Liver (tissue), 9 donors: ENCODE results near the gene WSCD1. TPM values are rescaled to one million over a fixed set of nuclear protein-coding genes. Genes with fewer than 3 reads are reported as not detected.

ENCODE experiments used
- DNase-seq: peaks from one replicate; pipeline ENCODE4 v3.0.0-alpha.2; 2017; ENCODE audit warnings: low spot score
- H3K27ac ChIP-seq, 2 donors: one replicate each; pipeline ENCODE4 v1.7.0; 2013; ENCODE audit warnings: inconsistent platforms in 2 of 2, low read length in 2 of 2, control low read depth in 1 of 2, low read depth in 1 of 2, mild to moderate bottlenecking in 1 of 2
- H3K27me3 ChIP-seq, 4 donors: one replicate each; pipeline versions ENCODE4 v1.6.1 to v1.7.0; 2013; ENCODE audit warnings: low read length in 3 of 4, inconsistent platforms in 1 of 4, mild to moderate bottlenecking in 1 of 4, moderate library complexity in 1 of 4; ENCODE audit not compliant: control insufficient read depth in 4 of 4, insufficient read depth in 4 of 4
- H3K36me3 ChIP-seq, 4 donors: one replicate each; pipeline versions ENCODE4 v1.6.1 to v1.7.0; 2013; ENCODE audit warnings: low read length in 3 of 4, mild to moderate bottlenecking in 3 of 4, low read depth in 1 of 4, moderate library complexity in 1 of 4; ENCODE audit not compliant: control insufficient read depth in 4 of 4, insufficient read depth in 3 of 4
- H3K4me1 ChIP-seq, 4 donors: one replicate each; pipeline versions ENCODE4 v1.6.1 to v1.7.0; 2013; ENCODE audit warnings: low read length in 3 of 4, mild to moderate bottlenecking in 3 of 4, moderate library complexity in 1 of 4; ENCODE audit not compliant: control insufficient read depth in 4 of 4, insufficient read depth in 4 of 4
- H3K4me3 ChIP-seq, 3 donors: one replicate each; pipeline versions ENCODE4 v1.6.1 to v1.7.0; 2013; ENCODE audit warnings: low read length in 3 of 3, control low read depth in 1 of 3, low read depth in 1 of 3, mild to moderate bottlenecking in 1 of 3
- H3K9ac ChIP-seq, 2 donors: one replicate each; pipeline ENCODE4 v1.7.0; 2013; ENCODE audit warnings: low read length in 2 of 2, mild to moderate bottlenecking in 2 of 2, moderate library complexity in 2 of 2, control low read depth in 1 of 2, low read depth in 1 of 2
- H3K9me3 ChIP-seq, 4 donors: one replicate each; pipeline versions ENCODE4 v1.6.1 to v1.7.0; 2013; ENCODE audit warnings: low read length in 3 of 4; ENCODE audit not compliant: control insufficient read depth in 4 of 4
- EGR1 ChIP-seq, 2 donors: IDR thresholded peaks; 2 replicates each; pipeline ENCODE4 v1.6.1; 2016 to 2018; ENCODE audit warnings: antibody characterized with exemption in 2 of 2, low read depth in 2 of 2
- FOXA1 ChIP-seq: IDR thresholded peaks from 2 replicates; pipeline ENCODE4 v1.6.1; 2016; ENCODE audit warnings: antibody characterized with exemption
- FOXA2 ChIP-seq: IDR thresholded peaks from 2 replicates; pipeline ENCODE4 v1.6.1; 2016; ENCODE audit warnings: antibody characterized with exemption
- GABPA ChIP-seq, 2 donors: IDR thresholded peaks in 1 of 2; conservative IDR thresholded peaks in 1 of 2; 2 replicates each; pipeline ENCODE4 v1.6.1; 2016; ENCODE audit warnings: antibody characterized with exemption in 2 of 2, mild to moderate bottlenecking in 1 of 2, moderate library complexity in 1 of 2
- HNF4A ChIP-seq, 2 donors: conservative IDR thresholded peaks; 2 replicates each; pipeline ENCODE4 v1.6.1; 2016; ENCODE audit warnings: antibody characterized with exemption in 2 of 2, mild to moderate bottlenecking in 2 of 2
- HNF4G ChIP-seq: IDR thresholded peaks from 2 replicates; pipeline ENCODE4 v1.6.1; 2016; ENCODE audit warnings: antibody characterized with exemption
- JUND ChIP-seq, 2 donors: IDR thresholded peaks; 2 replicates each; pipeline ENCODE4 v1.6.1; 2016; ENCODE audit warnings: antibody characterized with exemption in 2 of 2
- NR2F2 ChIP-seq: IDR thresholded peaks from 2 replicates; pipeline ENCODE4 v1.6.1; 2016; ENCODE audit warnings: antibody characterized with exemption
- RAD21 ChIP-seq, 2 donors: IDR thresholded peaks; 2 replicates each; pipeline ENCODE4 v1.6.1; 2016; ENCODE audit warnings: antibody characterized with exemption in 2 of 2, mild to moderate bottlenecking in 2 of 2
- RXRA ChIP-seq, 2 donors: IDR thresholded peaks; 2 replicates each; pipeline ENCODE4 v1.6.1; 2017 to 2018; ENCODE audit warnings: antibody characterized with exemption in 2 of 2, mild to moderate bottlenecking in 1 of 2
- SP1 ChIP-seq: IDR thresholded peaks from 2 replicates; pipeline ENCODE4 v1.6.1; 2018; ENCODE audit warnings: antibody characterized with exemption, mild to moderate bottlenecking
- TAF1 ChIP-seq: conservative IDR thresholded peaks from 2 replicates; pipeline ENCODE4 v1.6.1; 2016; ENCODE audit warnings: antibody characterized with exemption, mild to moderate bottlenecking
- YY1 ChIP-seq: IDR thresholded peaks from 2 replicates; pipeline ENCODE4 v1.6.1; 2016; ENCODE audit warnings: antibody characterized with exemption, mild to moderate bottlenecking
- ZBTB33 ChIP-seq: IDR thresholded peaks from 2 replicates; pipeline ENCODE4 v1.6.1; 2016; ENCODE audit warnings: antibody characterized with exemption
- WGBS: extraction: QIAGEN DNeasy Blood & Tissue Kit; methylation state at CpG from one replicate; pipeline ENCODE4 v1.1.7; 2013; 5-methylcytosine and 5-hydroxymethylcytosine counted together
- polyA plus RNA-seq, 2 donors: library from polyadenylated mRNA; stranded (reverse) in 1 of 2; unstranded in 1 of 2; fragments of 200-250 nt in 1 of 2; fragments of >200 nt in 1 of 2; fragmentation: Nextera tagmentation in 1 of 2; extraction: Ambion mirVana in 1 of 2; gene quantifications; one replicate each; pipeline versions ENCODE4 v1.2.1 to v1.2.3, GENCODE V29; 2013 to 2015
- total RNA-seq, 2 donors: library from RNA; depleted of rRNA; stranded (reverse); fragments of >200 nt; gene quantifications; one replicate each; pipeline ENCODE4 v1.2.3, GENCODE V29; 2014
- TF ChIP-seq, protein P1 (sequence below): IDR thresholded peaks from 2 replicates; pipeline ENCODE4 v1.6.1; 2016; ENCODE audit warnings: antibody characterized with exemption, mild to moderate bottlenecking
- TF ChIP-seq, protein P2 (sequence below): fragments of 150-350 bp; IDR thresholded peaks from 2 replicates; pipeline ENCODE4 v1.5.1; 2017; ENCODE audit warnings: improper control_type of control experiment, low read depth, low read length; ENCODE audit not compliant: missing input control
- TF ChIP-seq, protein P3 (sequence below): IDR thresholded peaks from 2 replicates; pipeline ENCODE4 v1.6.1; 2016; ENCODE audit warnings: antibody characterized with exemption
- TF ChIP-seq, protein P4 (sequence below): IDR thresholded peaks from 2 replicates; pipeline ENCODE4 v1.6.1; 2016; ENCODE audit warnings: antibody characterized with exemption
- donor health status: healthy.
- donor health status: healthy.
- donor health status: healthy.
- donor health status: healthy.
- donor health status: healthy.

The WSCD1 gene
- total and polyA plus RNA-seq, 4 donors = 0.10 to 3.8 (median 1.3) TPM

GRCh38 chr17:6124856-6125255, 54.7 kb downstream of the WSCD1 start:
- no peak overlapping the region for H3K27ac ChIP-seq
- H3K27me3 ChIP-seq = no peaks in the 10 kb centered on the region
- no peak overlapping the region for H3K9ac ChIP-seq
- H3K4me1 ChIP-seq = no peaks in the 10 kb centered on the region
- TF ChIP-seq FOXA2 (no peak), EGR1 (IDR thresholded peaks at IDR 0.05; ENCODE audit: low read depth in 2 of 2) (no peak)
- TF ChIP-seq, protein P1, sequence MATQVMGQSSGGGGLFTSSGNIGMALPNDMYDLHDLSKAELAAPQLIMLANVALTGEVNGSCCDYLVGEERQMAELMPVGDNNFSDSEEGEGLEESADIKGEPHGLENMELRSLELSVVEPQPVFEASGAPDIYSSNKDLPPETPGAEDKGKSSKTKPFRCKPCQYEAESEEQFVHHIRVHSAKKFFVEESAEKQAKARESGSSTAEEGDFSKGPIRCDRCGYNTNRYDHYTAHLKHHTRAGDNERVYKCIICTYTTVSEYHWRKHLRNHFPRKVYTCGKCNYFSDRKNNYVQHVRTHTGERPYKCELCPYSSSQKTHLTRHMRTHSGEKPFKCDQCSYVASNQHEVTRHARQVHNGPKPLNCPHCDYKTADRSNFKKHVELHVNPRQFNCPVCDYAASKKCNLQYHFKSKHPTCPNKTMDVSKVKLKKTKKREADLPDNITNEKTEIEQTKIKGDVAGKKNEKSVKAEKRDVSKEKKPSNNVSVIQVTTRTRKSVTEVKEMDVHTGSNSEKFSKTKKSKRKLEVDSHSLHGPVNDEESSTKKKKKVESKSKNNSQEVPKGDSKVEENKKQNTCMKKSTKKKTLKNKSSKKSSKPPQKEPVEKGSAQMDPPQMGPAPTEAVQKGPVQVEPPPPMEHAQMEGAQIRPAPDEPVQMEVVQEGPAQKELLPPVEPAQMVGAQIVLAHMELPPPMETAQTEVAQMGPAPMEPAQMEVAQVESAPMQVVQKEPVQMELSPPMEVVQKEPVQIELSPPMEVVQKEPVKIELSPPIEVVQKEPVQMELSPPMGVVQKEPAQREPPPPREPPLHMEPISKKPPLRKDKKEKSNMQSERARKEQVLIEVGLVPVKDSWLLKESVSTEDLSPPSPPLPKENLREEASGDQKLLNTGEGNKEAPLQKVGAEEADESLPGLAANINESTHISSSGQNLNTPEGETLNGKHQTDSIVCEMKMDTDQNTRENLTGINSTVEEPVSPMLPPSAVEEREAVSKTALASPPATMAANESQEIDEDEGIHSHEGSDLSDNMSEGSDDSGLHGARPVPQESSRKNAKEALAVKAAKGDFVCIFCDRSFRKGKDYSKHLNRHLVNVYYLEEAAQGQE = no peak
- peaks cover 0 to 14% (median 8%) of the 10 kb centered on the region in 4 donors for H3K9me3 ChIP-seq
- DNase-seq = no peak
- H3K4me3 ChIP-seq = no peak overlapping the region
- H3K36me3 ChIP-seq = no peaks in the 10 kb centered on the region

GRCh38 chr17:6126768-6127167, 56.6 kb downstream of the WSCD1 start:
- TF ChIP-seq EGR1 (IDR thresholded peaks at IDR 0.05; ENCODE audit: low read depth in 2 of 2) (no peak), YY1 (no peak), HNF4G (no peak), HNF4A (conservative IDR thresholded peaks at IDR 0.05) (no peak), RXRA (IDR thresholded peaks at IDR 0.05) (no peak), GABPA (IDR thresholded peaks at IDR 0.05 in 1 of 2, conservative IDR thresholded peaks at IDR 0.05 in 1 of 2) (no peak), NR2F2 (no peak), FOXA2 (no peak), RAD21 (IDR thresholded peaks at IDR 0.05) (no peak), ZBTB33 (no peak), SP1 (no peak), TAF1 (no peak), JUND (IDR thresholded peaks at IDR 0.05) (no peak), FOXA1 (no peak)
- TF ChIP-seq, protein P1 = no peak
- TF ChIP-seq, protein P2, sequence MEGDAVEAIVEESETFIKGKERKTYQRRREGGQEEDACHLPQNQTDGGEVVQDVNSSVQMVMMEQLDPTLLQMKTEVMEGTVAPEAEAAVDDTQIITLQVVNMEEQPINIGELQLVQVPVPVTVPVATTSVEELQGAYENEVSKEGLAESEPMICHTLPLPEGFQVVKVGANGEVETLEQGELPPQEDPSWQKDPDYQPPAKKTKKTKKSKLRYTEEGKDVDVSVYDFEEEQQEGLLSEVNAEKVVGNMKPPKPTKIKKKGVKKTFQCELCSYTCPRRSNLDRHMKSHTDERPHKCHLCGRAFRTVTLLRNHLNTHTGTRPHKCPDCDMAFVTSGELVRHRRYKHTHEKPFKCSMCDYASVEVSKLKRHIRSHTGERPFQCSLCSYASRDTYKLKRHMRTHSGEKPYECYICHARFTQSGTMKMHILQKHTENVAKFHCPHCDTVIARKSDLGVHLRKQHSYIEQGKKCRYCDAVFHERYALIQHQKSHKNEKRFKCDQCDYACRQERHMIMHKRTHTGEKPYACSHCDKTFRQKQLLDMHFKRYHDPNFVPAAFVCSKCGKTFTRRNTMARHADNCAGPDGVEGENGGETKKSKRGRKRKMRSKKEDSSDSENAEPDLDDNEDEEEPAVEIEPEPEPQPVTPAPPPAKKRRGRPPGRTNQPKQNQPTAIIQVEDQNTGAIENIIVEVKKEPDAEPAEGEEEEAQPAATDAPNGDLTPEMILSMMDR = no peak
- TF ChIP-seq, protein P3, sequence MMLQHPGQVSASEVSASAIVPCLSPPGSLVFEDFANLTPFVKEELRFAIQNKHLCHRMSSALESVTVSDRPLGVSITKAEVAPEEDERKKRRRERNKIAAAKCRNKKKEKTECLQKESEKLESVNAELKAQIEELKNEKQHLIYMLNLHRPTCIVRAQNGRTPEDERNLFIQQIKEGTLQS = no peak
- TF ChIP-seq, protein P4, sequence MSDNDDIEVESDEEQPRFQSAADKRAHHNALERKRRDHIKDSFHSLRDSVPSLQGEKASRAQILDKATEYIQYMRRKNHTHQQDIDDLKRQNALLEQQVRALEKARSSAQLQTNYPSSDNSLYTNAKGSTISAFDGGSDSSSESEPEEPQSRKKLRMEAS = no peak
- H3K27ac ChIP-seq = no peak overlapping the region
- 84% methylated on average over 1 of the region's 1 CpG for WGBS
- no peak overlapping the region for H3K4me3 ChIP-seq
- H3K9me3 ChIP-seq = peaks cover 0 to 14% (median 8%) of the 10 kb centered on the region in 4 donors
- no peak for DNase-seq
- no peaks in the 10 kb centered on the region for H3K4me1 ChIP-seq
- H3K9ac ChIP-seq = no peak overlapping the region
- H3K36me3 ChIP-seq = no peaks in the 10 kb centered on the region
- H3K27me3 ChIP-seq = no peaks in the 10 kb centered on the region
